ENCODE measurements around the gene STPG3. TPM values are rescaled to one million over a fixed set of nuclear protein-coding genes. Genes with fewer than 3 reads are reported as not detected.

Gene STPG3
- total and polyA plus RNA-seq, 2 of the 13 experiments (the other 11 are each of a cell fraction or from before 2014, with no cell fraction given): not detected

DNA sequence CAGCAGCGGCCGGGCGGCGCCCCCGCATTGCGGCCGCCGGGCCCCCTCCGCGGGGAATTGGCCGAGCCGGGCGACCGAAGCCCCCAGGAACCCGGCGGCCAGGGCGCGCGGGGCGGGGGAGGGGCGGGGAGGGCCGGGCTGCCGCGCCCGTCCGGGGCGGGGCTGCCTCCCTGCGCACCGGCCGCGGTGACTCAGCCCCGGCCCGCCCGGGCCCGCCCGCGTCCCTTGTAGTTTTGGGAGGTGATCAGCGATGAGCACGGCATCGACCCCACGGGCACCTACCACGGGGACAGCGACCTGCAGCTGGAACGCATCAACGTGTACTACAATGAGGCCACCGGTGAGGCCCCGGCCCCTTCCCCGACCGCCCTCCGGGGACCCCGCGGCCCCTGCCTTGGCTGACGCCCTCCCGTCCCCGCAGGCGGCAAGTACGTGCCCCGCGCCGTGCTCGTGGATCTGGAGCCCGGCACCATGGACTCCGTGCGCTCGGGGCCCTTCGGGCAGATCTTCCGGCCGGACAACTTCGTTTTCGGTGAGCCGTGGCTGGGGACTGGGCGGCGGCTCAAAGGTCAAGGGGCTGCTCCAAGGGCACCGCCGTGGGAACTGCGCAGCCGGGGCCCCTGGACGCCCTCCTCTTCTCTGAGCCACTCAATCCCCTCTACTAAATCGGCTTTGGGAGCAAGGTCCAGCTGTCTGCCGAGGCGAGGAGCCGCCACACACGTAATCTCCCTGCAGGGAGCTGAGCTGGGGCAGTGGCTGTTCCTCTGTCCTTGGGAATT is 9.4 kb upstream of the STPG3 start (continued):
- TF ChIP-seq MEIS1 (CRISPR knock-in tag; IDR thresholded peaks at IDR 0.05; ENCODE audit: borderline replicate concordance) (0 out of 2 replicates have a peak, but pooled peaks have one; percentile 43), PAF1 (CRISPR knock-in tag; IDR thresholded peaks at IDR 0.05) (no peak), ZHX1 (CRISPR knock-in tag; IDR thresholded peaks at IDR 0.05; ENCODE audit: low read depth) (0 out of 2 replicates have a peak, but pooled peaks have one; percentile 19), ZNF709 (CRISPR knock-in tag; IDR thresholded peaks at IDR 0.05) (no peak), SNRNP70 (IDR thresholded peaks at IDR 0.05; ENCODE audit: low read depth, low read length) (no peak), ZNF160 (CRISPR knock-in tag; IDR thresholded peaks at IDR 0.05) (no peak), ZNF562 (CRISPR knock-in tag; IDR thresholded peaks at IDR 0.05; ENCODE audit: borderline replicate concordance) (no peak), HES4 (CRISPR knock-in tag; IDR thresholded peaks at IDR 0.05; ENCODE audit: borderline replicate concordance) (no peak), KLF6 (CRISPR knock-in tag; IDR thresholded peaks at IDR 0.05) (no peak), TOE1 (CRISPR knock-in tag; IDR thresholded peaks at IDR 0.05) (no peak), ATAD3A (CRISPR knock-in tag; IDR thresholded peaks at IDR 0.05) (no peak), ZNF343 (CRISPR knock-in tag; IDR thresholded peaks at IDR 0.05) (no peak), ZNF567 (CRISPR knock-in tag; IDR thresholded peaks at IDR 0.05; ENCODE audit: borderline replicate concordance) (no peak), MZF1 (CRISPR knock-in tag; IDR thresholded peaks at IDR 0.05; ENCODE audit: borderline replicate concordance) (no peak), HDAC2 (CRISPR knock-in tag; IDR thresholded peaks at IDR 0.05) (peak; percentile 53; the same call in 1 of the 2 replicates), SMAD9 (CRISPR knock-in tag; IDR thresholded peaks at IDR 0.05) (0 out of 2 replicates have a peak, but pooled peaks have one; percentile 55), SSRP1 (CRISPR knock-in tag; IDR thresholded peaks at IDR 0.05) (no peak), ZNF441 (CRISPR knock-in tag; IDR thresholded peaks at IDR 0.05; ENCODE audit: borderline replicate concordance) (peak; percentile 29; the same call in 1 of the 2 replicates), PITX1 (CRISPR knock-in tag; IDR thresholded peaks at IDR 0.05) (peak; percentile 71), PLRG1 (conservative IDR thresholded peaks at IDR 0.05) (no peak), CHCHD3 (CRISPR knock-in tag; IDR thresholded peaks at IDR 0.05) (0 out of 2 replicates have a peak, but pooled peaks have one; percentile 46), ZNF234 (CRISPR knock-in tag; conservative IDR thresholded peaks at IDR 0.05) (0 out of 2 replicates have a peak, but pooled peaks have one; percentile 12), PCBP2 (optimal IDR thresholded peaks at IDR 0.05; ENCODE audit: low read depth, low read length, poor library complexity, severe bottlenecking) (no peak), NCOA5 (CRISPR knock-in tag; IDR thresholded peaks at IDR 0.05) (no peak), ZNF619 (CRISPR knock-in tag; IDR thresholded peaks at IDR 0.05) (no peak), RFXANK (CRISPR knock-in tag; IDR thresholded peaks at IDR 0.05) (no peak), TP53 (CRISPR knock-in tag; conservative IDR thresholded peaks at IDR 0.05) (no peak), MBD4 (IDR thresholded peaks at IDR 0.05; ENCODE audit: borderline replicate concordance, low read length) (no peak), IRF2 (CRISPR knock-in tag; IDR thresholded peaks at IDR 0.05) (peak; percentile 12; the same call in 1 of the 2 replicates)
- TF ChIP-seq, protein P1, sequence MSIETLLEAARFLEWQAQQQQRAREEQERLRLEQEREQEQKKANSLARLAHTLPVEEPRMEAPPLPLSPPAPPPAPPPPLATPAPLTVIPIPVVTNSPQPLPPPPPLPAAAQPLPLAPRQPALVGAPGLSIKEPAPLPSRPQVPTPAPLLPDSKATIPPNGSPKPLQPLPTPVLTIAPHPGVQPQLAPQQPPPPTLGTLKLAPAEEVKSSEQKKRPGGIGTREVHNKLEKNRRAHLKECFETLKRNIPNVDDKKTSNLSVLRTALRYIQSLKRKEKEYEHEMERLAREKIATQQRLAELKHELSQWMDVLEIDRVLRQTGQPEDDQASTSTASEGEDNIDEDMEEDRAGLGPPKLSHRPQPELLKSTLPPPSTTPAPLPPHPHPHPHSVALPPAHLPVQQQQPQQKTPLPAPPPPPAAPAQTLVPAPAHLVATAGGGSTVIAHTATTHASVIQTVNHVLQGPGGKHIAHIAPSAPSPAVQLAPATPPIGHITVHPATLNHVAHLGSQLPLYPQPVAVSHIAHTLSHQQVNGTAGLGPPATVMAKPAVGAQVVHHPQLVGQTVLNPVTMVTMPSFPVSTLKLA (IDR thresholded peaks at IDR 0.05): no peak

Data from HepG2 (cell line).